IPS DF 6.9 (cell line): ENCODE results near the gene LRRC1.

ENCODE experiments used
- DNase-seq: peaks from one replicate; pipeline ENCODE4 v3.0.0-alpha.2; 2013; ENCODE audit warnings: low read depth, low spot score
- H3K27ac ChIP-seq: one replicate; pipeline ENCODE4 v1.5.1; 2013; ENCODE audit warnings: low read length, control low read depth
- H3K27me3 ChIP-seq: 2 replicates; pipeline ENCODE4 v1.6.1; 2013; ENCODE audit warnings: mild to moderate bottlenecking, low read length; ENCODE audit not compliant: control insufficient read depth, insufficient read depth
- H3K36me3 ChIP-seq: 2 replicates; pipeline ENCODE4 v1.6.1; 2013; ENCODE audit warnings: low read length; ENCODE audit not compliant: control insufficient read depth, insufficient read depth
- H3K4me1 ChIP-seq: 2 replicates; pipeline ENCODE4 v1.6.1; 2013; ENCODE audit warnings: low read length; ENCODE audit not compliant: control insufficient read depth, insufficient read depth
- H3K4me3 ChIP-seq: 2 replicates; pipeline ENCODE4 v1.5.1; 2013; ENCODE audit warnings: mild to moderate bottlenecking, low read length
- H3K9me3 ChIP-seq: 2 replicates; pipeline ENCODE4 v1.6.1; 2013; ENCODE audit warnings: low read length, inconsistent platforms; ENCODE audit not compliant: control insufficient read depth, insufficient read depth
- WGBS: extraction: QIAGEN DNeasy Blood & Tissue Kit; methylation state at CpG from one replicate; pipeline ENCODE4 v1.1.7; 2013; ENCODE audit warnings: mixed read lengths, missing lambda C conversion rate; ENCODE audit not compliant: insufficient read length, insufficient coverage; 5-methylcytosine and 5-hydroxymethylcytosine counted together

LRRC1 gene

DNA sequence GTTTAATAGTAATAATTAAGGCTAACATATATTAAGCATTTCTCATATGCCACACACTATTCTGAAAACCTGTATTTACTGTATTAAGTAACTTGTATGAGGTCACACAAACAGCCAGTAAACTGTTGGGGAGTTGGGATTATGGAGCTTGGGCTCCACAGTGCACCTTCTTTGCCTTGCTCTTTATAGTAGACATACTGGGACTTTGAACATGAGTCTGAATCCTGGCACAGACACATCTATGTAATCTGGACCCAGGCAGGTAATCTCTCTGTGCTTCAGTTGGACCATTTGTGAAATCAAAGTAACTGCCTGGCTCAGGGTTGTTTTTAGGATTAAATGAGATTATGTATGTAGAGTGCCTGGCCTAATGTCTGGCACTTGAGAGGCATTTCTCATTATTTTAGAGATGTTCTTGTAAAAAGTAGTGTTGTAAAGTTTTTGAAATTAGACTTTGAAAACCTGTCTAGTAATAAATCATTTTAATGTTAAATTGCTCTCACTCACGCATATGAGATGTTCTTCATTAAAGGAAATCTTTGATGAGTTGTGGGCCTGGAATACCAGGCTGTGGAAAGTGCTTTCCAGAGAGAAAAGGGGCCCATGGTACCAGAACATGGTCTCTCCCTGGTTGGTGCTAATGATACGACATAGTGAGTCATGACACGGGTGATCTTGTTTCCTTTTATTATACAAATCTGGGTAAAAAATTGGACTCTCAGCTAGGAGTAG is 34.3 kb downstream of the LRRC1 start:
- Histone ChIP-seq H3K27ac (no peak overlapping the region), H3K4me1 (peaks cover 5% of the 10 kb centered on the region; the same call in 1 of the 2 replicates), H3K36me3 (no peaks in the 10 kb centered on the region), H3K27me3 (no peaks in the 10 kb centered on the region; the same call in 1 of the 2 replicates), H3K4me3 (no peak overlapping the region), H3K9me3 (no peaks in the 10 kb centered on the region)
- no CpG with 5 or more reads among the region's 3 CpGs for WGBS
- no peak for DNase-seq

DNA sequence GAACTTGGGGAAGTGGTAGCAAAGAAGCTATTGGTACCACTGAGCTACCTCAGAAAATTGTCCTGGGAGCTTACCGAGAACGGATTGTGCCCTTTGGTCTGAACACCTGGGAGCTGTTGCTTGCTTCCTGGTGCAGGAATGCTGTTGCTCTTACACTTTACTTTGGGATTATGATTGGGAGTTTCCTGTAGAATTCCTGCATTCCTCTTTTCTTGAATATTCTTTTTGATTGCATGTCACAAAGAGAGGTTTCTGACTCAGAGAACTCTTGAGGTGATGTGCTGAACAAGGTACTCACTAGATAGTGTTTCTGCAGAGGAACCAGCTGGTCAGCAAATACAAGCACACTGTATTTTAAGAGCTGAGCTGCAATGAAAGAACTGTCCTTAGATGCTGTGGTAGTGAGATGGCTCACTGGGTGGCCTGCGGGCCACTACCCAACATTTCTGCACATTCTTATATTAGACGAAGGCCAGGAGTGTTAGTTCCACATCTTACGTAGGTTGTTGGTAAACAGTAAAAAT is 35.0 kb downstream of the LRRC1 start:
- H3K4me1 ChIP-seq: peaks cover 5% of the 10 kb centered on the region; the same call in 1 of the 2 replicates
- H3K27ac ChIP-seq: no peak overlapping the region

GRCh38 chr6:53830366-53830765 is 35.6 kb downstream of the LRRC1 start:
- no CpG with 5 or more reads among the region's 1 CpG for WGBS
- no peak overlapping the region for H3K4me3 ChIP-seq
- H3K36me3 ChIP-seq: no peaks in the 10 kb centered on the region
- DNase-seq: no peak
- H3K27me3 ChIP-seq: no peaks in the 10 kb centered on the region; the same call in 1 of the 2 replicates
- H3K9me3 ChIP-seq: no peaks in the 10 kb centered on the region
- H3K4me1 ChIP-seq: peaks cover 5% of the 10 kb centered on the region; the same call in 1 of the 2 replicates
- H3K27ac ChIP-seq: no peak overlapping the region

More for the DNA sequence above, 35.0 kb downstream of the LRRC1 start:
- Histone ChIP-seq H3K36me3 (no peaks in the 10 kb centered on the region), H3K4me3 (no peak overlapping the region), H3K9me3 (no peaks in the 10 kb centered on the region), H3K27me3 (no peaks in the 10 kb centered on the region; the same call in 1 of the 2 replicates)
- WGBS: no CpG with 5 or more reads among the region's 5 CpGs
- no peak for DNase-seq

GRCh38 chr6:53831081-53831869 is 36.5 kb downstream of the LRRC1 start:
- H3K4me3 ChIP-seq: no peak overlapping the region
- no peaks in the 10 kb centered on the region for H3K9me3 ChIP-seq
- H3K36me3 ChIP-seq: no peaks in the 10 kb centered on the region
- H3K4me1 ChIP-seq: peaks cover 3% of the 10 kb centered on the region; the same call in 1 of the 2 replicates
- no CpG with 5 or more reads among the region's 5 CpGs for WGBS
- no peak for DNase-seq
- H3K27me3 ChIP-seq: no peaks in the 10 kb centered on the region; the same call in 1 of the 2 replicates
- H3K27ac ChIP-seq: no peak overlapping the region

- no peaks in the 10 kb centered on the region for H3K36me3 ChIP-seq
- no peak overlapping the region for H3K27ac ChIP-seq
- DNase-seq: no peak
- WGBS: no CpG with 5 or more reads among the region's 6 CpGs
- H3K4me3 ChIP-seq: no peak overlapping the region
- no peaks in the 10 kb centered on the region; the same call in 1 of the 2 replicates for H3K27me3 ChIP-seq
- peaks cover 3% of the 10 kb centered on the region; the same call in 1 of the 2 replicates for H3K4me1 ChIP-seq
- H3K9me3 ChIP-seq: no peaks in the 10 kb centered on the region
Measured at GRCh38 chr6:53831936-53832660, 37.3 kb downstream of the LRRC1 start.

- no peak for DNase-seq
- Histone ChIP-seq H3K27me3 (no peaks in the 10 kb centered on the region; the same call in 1 of the 2 replicates), H3K9me3 (no peaks in the 10 kb centered on the region), H3K4me3 (no peak overlapping the region), H3K36me3 (no peaks in the 10 kb centered on the region), H3K4me1 (peaks cover 3% of the 10 kb centered on the region; the same call in 1 of the 2 replicates), H3K27ac (no peak overlapping the region)
Measured at GRCh38 chr6:53833155-53833554, 38.4 kb downstream of the LRRC1 start.

GRCh38 chr6:53834132-53834531 is 39.3 kb downstream of the LRRC1 start:
- no peak for DNase-seq
- Histone ChIP-seq H3K4me1 (0 out of 2 replicates have a peak, but pooled peaks cover 1% of the 10 kb centered on the region), H3K4me3 (no peak overlapping the region), H3K36me3 (no peaks in the 10 kb centered on the region), H3K27me3 (no peaks in the 10 kb centered on the region; the same call in 1 of the 2 replicates), H3K9me3 (no peaks in the 10 kb centered on the region), H3K27ac (no peak overlapping the region)
- WGBS: no CpG with 5 or more reads among the region's 4 CpGs

GRCh38 chr6:53837865-53838769 is 43.3 kb downstream of the LRRC1 start:
- no CpG with 5 or more reads among the region's 3 CpGs for WGBS
- Histone ChIP-seq H3K4me3 (no peak overlapping the region), H3K4me1 (no peaks in the 10 kb centered on the region), H3K9me3 (no peaks in the 10 kb centered on the region), H3K27me3 (no peaks in the 10 kb centered on the region), H3K27ac (no peak overlapping the region), H3K36me3 (no peaks in the 10 kb centered on the region)
- DNase-seq: no peak

GRCh38 chr6:53840027-53840426 is 45.2 kb downstream of the LRRC1 start:
- no CpG with 5 or more reads among the region's 1 CpG for WGBS
- Histone ChIP-seq H3K36me3 (no peaks in the 10 kb centered on the region), H3K4me3 (no peak overlapping the region), H3K27me3 (no peaks in the 10 kb centered on the region), H3K4me1 (no peaks in the 10 kb centered on the region), H3K27ac (no peak overlapping the region), H3K9me3 (no peaks in the 10 kb centered on the region)
- DNase-seq: no peak
